Stromal cell of bone marrow (primary cell): ENCODE results near the gene GPATCH3.

Experiments used
- DNase-seq: peaks from one replicate; pipeline ENCODE4 v3.0.0-alpha.2; 2012; ENCODE audit warnings: low read depth

GPATCH3 gene

DNA sequence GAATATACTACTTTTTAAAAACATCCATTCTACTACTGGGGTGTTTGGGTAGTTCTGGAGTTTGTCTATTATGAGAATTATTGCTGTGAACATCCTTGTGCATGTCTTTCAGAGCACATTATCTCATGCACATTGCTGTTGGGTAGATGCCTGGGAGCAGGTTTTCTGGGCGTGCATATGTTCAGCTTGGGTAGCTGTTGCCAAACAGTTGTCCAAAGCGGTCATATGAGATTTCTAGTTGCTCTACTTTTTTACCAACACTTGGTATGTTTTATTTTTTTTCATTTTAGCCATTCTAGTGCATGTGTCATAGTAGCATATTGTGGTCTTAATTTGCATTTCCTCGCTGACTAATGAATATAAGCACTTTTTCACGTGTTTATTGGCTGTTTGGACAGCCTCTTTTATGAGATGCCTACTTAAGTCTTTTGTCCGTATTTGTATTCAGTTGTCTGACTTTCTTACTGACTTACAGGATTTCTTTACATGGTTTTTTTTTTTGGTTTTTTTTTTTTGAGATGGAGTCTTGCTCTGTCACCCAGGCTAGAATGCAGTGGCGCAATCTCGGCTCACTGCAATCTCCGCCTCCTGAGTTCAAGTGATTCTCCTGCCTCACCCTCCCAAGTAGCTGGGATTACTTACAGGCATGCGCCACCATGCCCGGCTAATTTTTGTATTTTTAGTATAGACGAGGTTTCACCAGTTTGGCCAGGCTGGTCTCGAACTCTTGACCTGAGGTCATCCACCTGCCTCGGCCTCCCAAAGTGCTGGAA, 55.7 kb downstream of the GPATCH3 start:
- no peak for DNase-seq
